GM12873 (cell line): ENCODE data around the gene ORMDL3.

Experiments used
- TF ChIP-seq, protein P1 (sequence below): IDR thresholded peaks from 2 replicates; pipeline ENCODE4 v1.5.1; 2012; ENCODE audit warnings: low read depth, mild to moderate bottlenecking, moderate library complexity, low read length, control low read depth; ENCODE audit not compliant: insufficient read depth; ENCODE audit errors: missing control alignments

ORMDL3 gene

DNA sequence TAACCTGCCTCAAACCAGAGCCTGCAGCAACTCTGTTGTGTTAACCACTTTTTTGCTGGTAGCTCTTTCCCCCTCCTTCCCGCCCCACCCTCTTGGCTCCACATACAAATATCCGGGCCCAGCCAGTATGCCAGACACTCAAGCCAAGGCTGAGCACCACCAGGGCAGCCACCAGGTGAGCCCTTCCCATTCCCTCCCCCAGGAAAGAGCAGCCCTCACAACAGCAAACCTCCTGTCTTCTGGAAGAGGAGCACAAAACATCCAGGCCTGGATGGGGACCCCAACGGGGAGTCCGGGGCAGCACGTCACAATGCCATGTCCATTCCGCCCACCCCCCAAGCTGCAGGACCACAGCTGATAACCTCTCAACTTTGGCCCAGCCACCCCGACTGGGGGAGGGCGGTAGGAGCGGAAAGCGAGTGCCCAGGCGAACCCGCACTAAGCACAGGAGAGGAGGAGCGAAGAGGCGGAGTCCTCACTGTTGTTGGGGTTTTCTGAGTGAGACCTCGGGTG is 757 bp downstream of the ORMDL3 start:
- TF ChIP-seq, protein P1, sequence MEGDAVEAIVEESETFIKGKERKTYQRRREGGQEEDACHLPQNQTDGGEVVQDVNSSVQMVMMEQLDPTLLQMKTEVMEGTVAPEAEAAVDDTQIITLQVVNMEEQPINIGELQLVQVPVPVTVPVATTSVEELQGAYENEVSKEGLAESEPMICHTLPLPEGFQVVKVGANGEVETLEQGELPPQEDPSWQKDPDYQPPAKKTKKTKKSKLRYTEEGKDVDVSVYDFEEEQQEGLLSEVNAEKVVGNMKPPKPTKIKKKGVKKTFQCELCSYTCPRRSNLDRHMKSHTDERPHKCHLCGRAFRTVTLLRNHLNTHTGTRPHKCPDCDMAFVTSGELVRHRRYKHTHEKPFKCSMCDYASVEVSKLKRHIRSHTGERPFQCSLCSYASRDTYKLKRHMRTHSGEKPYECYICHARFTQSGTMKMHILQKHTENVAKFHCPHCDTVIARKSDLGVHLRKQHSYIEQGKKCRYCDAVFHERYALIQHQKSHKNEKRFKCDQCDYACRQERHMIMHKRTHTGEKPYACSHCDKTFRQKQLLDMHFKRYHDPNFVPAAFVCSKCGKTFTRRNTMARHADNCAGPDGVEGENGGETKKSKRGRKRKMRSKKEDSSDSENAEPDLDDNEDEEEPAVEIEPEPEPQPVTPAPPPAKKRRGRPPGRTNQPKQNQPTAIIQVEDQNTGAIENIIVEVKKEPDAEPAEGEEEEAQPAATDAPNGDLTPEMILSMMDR, result no peak

DNA sequence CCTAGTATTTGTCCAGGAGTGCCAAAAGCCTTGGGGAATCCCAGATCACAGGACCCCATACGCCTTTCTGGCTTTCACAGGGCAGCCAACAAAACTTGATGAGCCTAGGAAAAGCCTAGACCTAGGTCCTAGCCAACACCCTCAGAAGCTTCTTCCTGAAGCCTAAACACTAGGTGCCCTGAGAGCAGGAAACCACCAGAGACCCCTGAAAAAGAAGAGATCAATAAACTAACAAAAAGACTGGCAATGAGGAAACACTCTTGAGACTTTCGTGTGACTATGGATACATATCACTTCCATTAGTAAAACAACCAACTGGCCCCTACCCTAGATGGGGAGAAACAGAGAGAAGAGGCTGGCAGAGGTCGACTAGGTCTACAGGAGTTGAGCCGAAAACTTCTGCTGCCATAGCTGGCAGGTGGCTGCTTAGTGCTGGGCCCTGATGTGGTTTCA is 1.2 kb downstream of the ORMDL3 start:
- TF ChIP-seq, protein P1, result no peak

DNA sequence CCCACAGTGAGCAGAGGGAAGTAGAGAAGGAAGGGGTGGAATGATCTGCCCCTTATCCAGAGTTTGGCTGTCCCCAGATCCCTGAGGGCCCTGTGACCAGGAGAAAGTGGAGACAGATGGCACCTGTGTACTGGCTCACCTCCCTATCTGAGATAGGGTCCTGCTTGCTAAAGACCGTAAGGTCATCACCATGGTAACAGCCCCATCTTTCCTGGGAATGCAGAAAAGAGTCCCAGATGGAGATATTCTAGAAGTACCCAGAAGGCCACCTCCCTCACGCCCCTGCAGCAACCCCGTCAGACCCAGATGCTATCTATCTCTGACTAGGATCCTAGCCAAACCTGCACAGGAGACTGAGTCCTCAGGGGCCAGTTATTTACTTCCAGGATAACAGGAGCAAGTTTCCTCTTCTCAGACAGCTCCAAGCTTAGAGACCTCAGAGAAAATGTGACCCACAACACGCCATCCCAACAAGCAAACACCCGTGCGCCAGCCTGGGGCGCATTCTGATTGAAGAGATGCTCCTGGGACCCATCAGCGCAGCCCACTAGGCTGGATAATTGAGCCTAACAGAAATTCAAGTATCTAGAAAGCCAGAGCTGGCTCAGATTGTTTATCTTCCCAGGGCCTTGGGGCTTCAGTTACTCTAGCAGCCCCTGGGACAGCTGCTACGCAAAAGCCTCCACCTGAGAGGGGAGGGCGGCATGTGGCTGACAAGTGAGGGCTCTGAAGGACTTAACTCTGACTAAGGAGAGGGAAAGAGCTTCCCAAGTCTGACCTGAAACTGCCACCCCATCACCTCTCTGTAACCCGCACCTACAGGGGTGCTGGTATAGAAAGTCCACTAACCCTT is 1.9 kb downstream of the ORMDL3 start:
- TF ChIP-seq, protein P1, result no peak

- TF ChIP-seq, protein P1, result no peak
Measured at GRCh38 chr17:39924691-39925055, 2.7 kb downstream of the ORMDL3 start.

- TF ChIP-seq, protein P1, result no peak
Measured at GRCh38 chr17:39923836-39924690, 3.3 kb downstream of the ORMDL3 start.

GRCh38 chr17:39923230-39923629 is 4.2 kb downstream of the ORMDL3 start:
- TF ChIP-seq, protein P1, result no peak

DNA sequence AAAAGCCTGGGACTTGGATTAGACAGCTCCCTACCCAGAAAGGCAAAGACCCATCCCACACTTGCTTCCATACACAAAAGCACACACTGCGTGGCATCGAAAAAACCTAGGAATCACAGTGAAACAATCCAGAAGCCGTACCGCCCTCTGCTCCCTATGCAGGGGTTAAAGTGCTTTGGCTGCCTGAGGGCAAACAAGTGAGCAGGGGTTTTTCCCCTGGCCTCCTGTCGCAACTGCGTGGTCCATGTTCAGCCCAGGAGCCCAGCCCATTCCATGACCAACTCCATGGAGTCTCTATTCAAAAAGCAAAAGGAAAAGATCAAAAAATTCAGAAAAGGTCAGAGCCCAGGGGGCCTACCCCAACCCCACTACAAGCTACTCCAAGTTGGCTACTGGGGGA is 5.4 kb downstream of the ORMDL3 start:
- TF ChIP-seq, protein P1, result no peak
